GM23338 (cell line): ENCODE results near the gene HPCA. TPM values are rescaled to one million over a fixed set of nuclear protein-coding genes. Genes with fewer than 3 reads are reported as not detected.

Experiments
- CTCF ChIP-seq, 2 experiments: fragments of 200-600 bp in 1 of 2; sonication (generic) in 1 of 2; conservative IDR thresholded peaks; 2 replicates each; pipeline versions ENCODE4 v1.5.1 to v1.6.1; 2016 to 2017; ENCODE audit warnings: antibody characterized with exemption in 2 of 2, low read depth in 2 of 2, mild to moderate bottlenecking in 2 of 2, moderate library complexity in 1 of 2
- ETS1 ChIP-seq: IDR thresholded peaks from 2 replicates; pipeline ENCODE4 v1.6.1; 2016; ENCODE audit warnings: antibody characterized with exemption
- EZH2 ChIP-seq: fragments of 200-600 bp; sonication (generic); IDR thresholded peaks from one replicate; pipeline ENCODE4 v1.8.0; 2017; ENCODE audit warnings: antibody characterized with exemption, mild to moderate bottlenecking, low read depth; ENCODE audit not compliant: unreplicated experiment
- EZH2phosphoT487 ChIP-seq: fragments of 200-600 bp; sonication (generic); IDR thresholded peaks from one replicate; pipeline ENCODE4 v1.8.1; 2018; ENCODE audit warnings: antibody characterized with exemption; ENCODE audit not compliant: unreplicated experiment
- JUNB ChIP-seq: IDR thresholded peaks from one replicate; pipeline ENCODE4 v1.6.1; 2016; ENCODE audit warnings: antibody characterized with exemption; ENCODE audit not compliant: unreplicated experiment
- NANOG ChIP-seq: IDR thresholded peaks from 2 replicates; pipeline ENCODE4 v1.6.1; 2016; ENCODE audit warnings: antibody characterized with exemption, borderline replicate concordance
- POLR2AphosphoS5 ChIP-seq: IDR thresholded peaks from 2 replicates; pipeline ENCODE4 v1.6.1; 2016; ENCODE audit warnings: antibody characterized with exemption, low read depth
- STAT1 ChIP-seq: IDR thresholded peaks from one replicate; pipeline ENCODE4 v1.6.1; 2016; ENCODE audit warnings: antibody characterized with exemption; ENCODE audit not compliant: unreplicated experiment
- ZNF331 ChIP-seq: fragments of 250-450 bp; sonication (Bioruptor Pico); IDR thresholded peaks from 2 replicates; pipeline ENCODE4 v1.5.0; 2020; ENCODE audit warnings: low read depth, mild to moderate bottlenecking, moderate library complexity
- ZNF462 ChIP-seq: fragments of 250-450 bp; sonication (Bioruptor Pico); IDR thresholded peaks from 2 replicates; pipeline ENCODE4 v1.5.0; 2020; ENCODE audit warnings: mild to moderate bottlenecking, moderate library complexity
- polyA plus RNA-seq: library from polyadenylated mRNA; unstranded; fragments of >200 nt; fragmentation: Nextera tagmentation; extraction: Ambion mirVana; gene quantifications from 2 replicates; pipeline ENCODE4 v1.2.1, GENCODE V29; 2016
- total RNA-seq: library from RNA; depleted of rRNA; stranded (reverse); fragments of >200 nt; shearing (Covaris generic); gene quantifications from 2 replicates; pipeline ENCODE4 v1.2.3, GENCODE V29; 2014

Gene HPCA
- total and polyA plus RNA-seq, 2 experiments from 2014 or later = 0.35 to 0.82 TPM

- TF ChIP-seq ZNF462 (CRISPR knock-in tag) (no peak), CTCF (conservative IDR thresholded peaks at IDR 0.05; ENCODE audit: low read depth in 2 of 2) (no peak), NANOG (no peak), STAT1 (no peak), EZH2 (no peak), ETS1 (no peak), ZNF331 (CRISPR knock-in tag) (no peak), JUNB (no peak), EZH2phosphoT487 (no peak), POLR2AphosphoS5 (no peak)
Observed at GRCh38 chr1:32865639-32866405, 20.5 kb upstream of the HPCA start (continued).
